Gastrocnemius medialis (tissue), 4 donors: ENCODE measurements around the gene PAK6.

Experiments
- CTCF ChIP-seq, 5 experiments: fragments of 450-650 bp in 3 of 5; fragments of 200-600 bp in 2 of 5; sonication (generic) in 2 of 5; IDR thresholded peaks in 4 of 5; conservative IDR thresholded peaks in 1 of 5; 1 replicate in 4 of 5; 2 replicates in 1 of 5; pipeline ENCODE4 v1.5.1; 2016 to 2019; ENCODE audit warnings: antibody characterized with exemption in 5 of 5, mild to moderate bottlenecking in 3 of 5, moderate library complexity in 3 of 5
- POLR2A ChIP-seq, 2 donors: fragments of 450-650 bp; IDR thresholded peaks; one replicate each; pipeline ENCODE4 v1.6.1; 2017; ENCODE audit warnings: antibody characterized with exemption in 2 of 2, mild to moderate bottlenecking in 2 of 2, moderate library complexity in 2 of 2

GRCh38 chr15:40306908-40307307 lies 68.0 kb downstream of the PAK6 start:
- TF ChIP-seq CTCF (IDR thresholded peaks at IDR 0.05 in 4 of 5, conservative IDR thresholded peaks at IDR 0.05 in 1 of 5), result no peak
- TF ChIP-seq POLR2A (IDR thresholded peaks at IDR 0.05), result no peak
